Ovary (tissue), 3 donors: ENCODE measurements around the gene SVIL.

Experiments
- CTCF ChIP-seq, 3 donors: fragments of 450-650 bp in 2 of 3; fragments of 200-600 bp in 1 of 3; IDR thresholded peaks; one replicate each; pipeline versions ENCODE4 v1.5.1 to v1.8.0; 2016 to 2022; ENCODE audit warnings: antibody characterized with exemption in 3 of 3, mild to moderate bottlenecking in 1 of 3
- EP300 ChIP-seq: sonication (generic); formaldehyde crosslinking; IDR thresholded peaks from one replicate; pipeline ENCODE4 v1.6.1; 2017; ENCODE audit warnings: antibody characterized with exemption
- POLR2A ChIP-seq: fragments of 450-650 bp; IDR thresholded peaks from one replicate; pipeline ENCODE4 v1.6.1; 2017; ENCODE audit warnings: antibody characterized with exemption, mild to moderate bottlenecking, moderate library complexity
- donor health status: DM: no; HTN: no; CAD: no.

GRCh38 chr10:29482591-29483431 is 152.0 kb downstream of the SVIL start:
- TF ChIP-seq CTCF (IDR thresholded peaks at IDR 0.05) (no peak), POLR2A (no peak), EP300 (no peak)
